ENCODE measurements around the gene TPCN2. TPM values are rescaled to one million over a fixed set of nuclear protein-coding genes. Genes with fewer than 3 reads are reported as not detected.
A peak's percentile ranks its signal among the peaks of the same experiment; 100 is the strongest.

TPCN2 gene
- total and polyA plus RNA-seq, 9 of the 15 experiments (the other 6 are each of a cell fraction or from before 2014, with no cell fraction given): 0.66 to 10.2 (median 4.6) TPM

GRCh38 chr11:69013009-69013951 lies 35.5 kb upstream of the TPCN2 start, which contains the start of gene MRGPRF:
Gene MRGPRF (minus strand): TSS chr11:69013246. CDS start chr11:69009901, 3,345 bp downstream.
- no peaks in the 10 kb centered on the region for H3K9me1 ChIP-seq (ENCODE audit: control insufficient read depth, insufficient read depth, low read length)
- no peak within 1 kb of the TSS for H3K4me3 ChIP-seq
- no peak for FAIRE-seq
- 15% methylated on average over 30 of the region's 43 CpGs for WGBS (ENCODE audit: insufficient coverage, low coverage, missing lambda C conversion rate)
- POLR2A ChIA-PET: interaction anchor here (0.6 to 1.1 kb wide), 3 partner anchors 9 to 66 kb away, joined by 3 to 6 read pairs (median 3); no protein-coding TSS in a partner anchor
- peaks cover 0 to 45% of the 10 kb centered on the region in 2 experiments; a peak in 3 of 5 replicates for H3K4me1 ChIP-seq (replicated peaks in 1 of 2; ENCODE audit: control insufficient read depth in 2 of 2, insufficient read depth in 2 of 2, low read length in 2 of 2)
- no peaks in the 10 kb centered on the region for H3K79me2 ChIP-seq (ENCODE audit: control insufficient read depth, insufficient read depth, low read length)
- no peak within 1 kb of the TSS for H3K4me2 ChIP-seq (ENCODE audit: insufficient read depth, low read length)
- H4K20me1 ChIP-seq (replicated peaks; ENCODE audit: control insufficient read depth, insufficient read depth, low read length): peaks cover 23% of the 10 kb centered on the region
- H2AFZ ChIP-seq (ENCODE audit: low read depth, low read length): no peak within 1 kb of the TSS
- intact Hi-C loops (cut with micrococcal nuclease): no loop called here
- in situ Hi-C loops (cut with MboI): no loop called here
- peak within 1 kb of the TSS in 1 of 2 experiments; percentile 17; a peak in 1 of 4 replicates for H3K9ac ChIP-seq (ENCODE audit: insufficient read depth in 1 of 2, low read depth in 2 of 2, low read length in 2 of 2)
- no peak within 1 kb of the TSS for H3K27ac ChIP-seq (ENCODE audit: extremely low read depth, low read depth, low read length)
- no TSS peak for BruUV-seq (replicated peaks)
- H3K9me3 ChIP-seq (replicated peaks; ENCODE audit: control insufficient read depth, insufficient read depth, low read depth, low read length): no peaks in the 10 kb centered on the region
- DNase-seq (ENCODE audit: extremely low read depth in 1 of 4, low spot score in 3 of 4): peak in 2 of 4 experiments; percentile 30 to 38
- TF ChIP-seq CREM (IDR thresholded peaks at IDR 0.05; ENCODE audit: low read depth): peak; percentile 43
- no peak for TF ChIP-seq ATF1 (CRISPR knock-in tag; IDR thresholded peaks at IDR 0.05)
- peak; percentile 66; the same call in 1 of the 2 replicates for TF ChIP-seq ATF1 (tag; IDR thresholded peaks at IDR 0.05)
- peak in 1 of 2 experiments; percentile 74; a peak in 1 of 4 replicates for TF ChIP-seq KDM1A (IDR thresholded peaks at IDR 0.05)
- peak; percentile 45; the same call in 1 of the 2 replicates for TF ChIP-seq ATF3 (IDR thresholded peaks at IDR 0.05)
- no peak for TF ChIP-seq ATF3 (CRISPR knock-in tag; conservative IDR thresholded peaks at IDR 0.05)
- no peak for TF ChIP-seq HCFC1 (IDR thresholded peaks at IDR 0.05; ENCODE audit: low read depth, low read length)
- TF ChIP-seq CTCF (IDR thresholded peaks at IDR 0.05 in 2 of 3, conservative IDR thresholded peaks at IDR 0.05 in 1 of 3; ENCODE audit: insufficient read depth in 2 of 3, low read depth in 1 of 3, low read length in 3 of 3): peak; percentile 7 to 77 (median 9); a peak in 2 of 6 replicates
- CTCF ChIA-PET (ENCODE audit: low intra/inter-chr PET ratio): no interaction called here
- peaks cover 20 to 80% of the 10 kb centered on the region in 2 experiments for H3K27me3 ChIP-seq (ENCODE audit: control insufficient read depth in 2 of 2, insufficient read depth in 2 of 2, low read length in 2 of 2)
- H3K36me3 ChIP-seq (ENCODE audit: control insufficient read depth, insufficient read depth, low read length): no peaks in the 10 kb centered on the region
- no peak for ATAC-seq

Measured in K562 (cell line).